Measurements from ENCODE around the gene PTPN3. TPM values are rescaled to one million over a fixed set of nuclear protein-coding genes. Genes with fewer than 3 reads are reported as not detected.

PTPN3 gene
- polyA plus RNA-seq, 1 experiment: 1.1 TPM

DNA sequence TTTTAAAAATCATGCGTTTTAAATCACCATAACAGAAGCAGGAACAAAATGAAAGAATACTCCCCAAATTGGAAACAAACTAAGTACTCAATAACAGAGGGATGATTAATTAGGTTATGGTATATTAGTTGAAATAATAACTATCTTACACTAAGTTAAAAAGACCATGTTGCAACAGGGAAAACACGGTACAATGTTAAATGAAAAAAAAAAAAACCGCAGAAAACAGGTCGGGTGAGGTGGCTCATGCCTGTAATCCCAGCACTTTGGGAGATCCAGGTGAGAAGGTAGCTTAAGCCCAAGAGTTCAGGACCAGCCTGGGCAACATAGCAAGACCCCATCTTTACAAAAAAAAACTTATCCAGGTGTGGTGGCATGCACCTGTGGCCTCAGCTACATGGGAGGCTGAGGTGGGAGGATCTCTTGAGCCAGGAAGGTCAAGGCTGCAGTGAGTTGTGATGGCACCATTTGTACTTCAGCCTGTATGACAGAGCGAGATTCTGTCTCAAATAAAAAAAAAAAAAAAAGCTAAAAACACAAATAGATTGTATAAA is 2.4 kb upstream of the PTPN3 start:
- Histone ChIP-seq H3K27me3 (ENCODE audit: control insufficient read depth, insufficient read depth, low read length) (peaks cover 21% of the 10 kb centered on the region), H3K36me3 (ENCODE audit: control insufficient read depth, insufficient read depth, low read length) (no peaks in the 10 kb centered on the region), H3K4me3 (ENCODE audit: low read depth, low read length) (no peak overlapping the region)
- no peak for DNase-seq (ENCODE audit: low read depth)
- TF ChIP-seq, protein P1, sequence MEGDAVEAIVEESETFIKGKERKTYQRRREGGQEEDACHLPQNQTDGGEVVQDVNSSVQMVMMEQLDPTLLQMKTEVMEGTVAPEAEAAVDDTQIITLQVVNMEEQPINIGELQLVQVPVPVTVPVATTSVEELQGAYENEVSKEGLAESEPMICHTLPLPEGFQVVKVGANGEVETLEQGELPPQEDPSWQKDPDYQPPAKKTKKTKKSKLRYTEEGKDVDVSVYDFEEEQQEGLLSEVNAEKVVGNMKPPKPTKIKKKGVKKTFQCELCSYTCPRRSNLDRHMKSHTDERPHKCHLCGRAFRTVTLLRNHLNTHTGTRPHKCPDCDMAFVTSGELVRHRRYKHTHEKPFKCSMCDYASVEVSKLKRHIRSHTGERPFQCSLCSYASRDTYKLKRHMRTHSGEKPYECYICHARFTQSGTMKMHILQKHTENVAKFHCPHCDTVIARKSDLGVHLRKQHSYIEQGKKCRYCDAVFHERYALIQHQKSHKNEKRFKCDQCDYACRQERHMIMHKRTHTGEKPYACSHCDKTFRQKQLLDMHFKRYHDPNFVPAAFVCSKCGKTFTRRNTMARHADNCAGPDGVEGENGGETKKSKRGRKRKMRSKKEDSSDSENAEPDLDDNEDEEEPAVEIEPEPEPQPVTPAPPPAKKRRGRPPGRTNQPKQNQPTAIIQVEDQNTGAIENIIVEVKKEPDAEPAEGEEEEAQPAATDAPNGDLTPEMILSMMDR (IDR thresholded peaks at IDR 0.05; ENCODE audit: insufficient read depth, low read depth, low read length): no peak
- ChIA-PET POLR2A (no interaction called here), CTCF (interaction anchor here (0.8 to 1.7 kb wide), 5 partner anchors 17 to 47 kb away, joined by 3 to 5 read pairs (median 3); no protein-coding TSS in a partner anchor)

DNA sequence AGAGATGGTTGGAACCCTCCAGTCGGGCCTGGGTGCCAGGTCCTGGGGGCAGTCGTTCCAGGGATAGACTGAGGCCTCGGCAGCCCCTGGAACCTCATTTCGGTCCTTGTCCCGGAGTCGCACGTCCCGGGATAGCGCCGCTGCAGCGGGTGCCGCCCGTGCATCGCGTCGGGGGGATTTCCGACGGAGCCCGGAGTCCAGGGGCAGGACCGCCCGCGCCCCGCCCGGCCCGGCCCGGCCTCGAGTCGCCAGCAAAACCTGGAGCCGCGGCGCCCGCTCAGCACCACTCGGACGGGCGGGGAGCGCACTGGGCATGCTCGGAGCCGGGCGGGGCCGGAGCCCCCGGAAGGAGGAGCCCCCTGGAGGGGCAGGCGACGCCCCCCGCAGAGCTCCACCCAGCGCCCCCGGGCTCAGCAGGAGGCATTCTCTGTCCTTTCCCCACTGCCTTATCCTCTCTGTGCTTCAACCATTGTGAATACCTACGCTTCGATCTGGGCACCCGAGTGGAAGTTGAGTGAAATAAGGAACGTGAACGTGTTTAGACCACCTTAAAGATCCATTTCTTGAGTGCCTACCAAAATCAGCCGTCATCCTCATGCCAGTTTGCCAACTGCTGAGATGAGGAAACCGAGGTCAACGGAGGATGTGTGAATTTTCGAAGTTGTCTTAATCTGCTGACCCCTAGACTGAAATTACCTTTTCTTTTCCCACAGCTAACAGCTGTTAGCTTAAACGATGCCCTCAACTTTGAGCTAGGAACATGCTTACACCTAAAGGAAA is 1.7 kb upstream of the PTPN3 start:
- ChIA-PET CTCF (interaction anchor here (0.9 to 1.7 kb wide), 3 partner anchors 14 to 33 kb away, joined by 3 to 5 read pairs (median 4); no protein-coding TSS in a partner anchor), POLR2A (no interaction called here)
- TF ChIP-seq, protein P1 (IDR thresholded peaks at IDR 0.05; ENCODE audit: insufficient read depth, low read depth, low read length): no peak
- Histone ChIP-seq H3K36me3 (ENCODE audit: control insufficient read depth, insufficient read depth, low read length) (no peaks in the 10 kb centered on the region), H3K4me3 (ENCODE audit: low read depth, low read length) (peak overlapping the region; percentile 3; the same call in 1 of the 2 replicates), H3K27me3 (ENCODE audit: control insufficient read depth, insufficient read depth, low read length) (peaks cover 22% of the 10 kb centered on the region)
- no peak for DNase-seq (ENCODE audit: low read depth)

DNA sequence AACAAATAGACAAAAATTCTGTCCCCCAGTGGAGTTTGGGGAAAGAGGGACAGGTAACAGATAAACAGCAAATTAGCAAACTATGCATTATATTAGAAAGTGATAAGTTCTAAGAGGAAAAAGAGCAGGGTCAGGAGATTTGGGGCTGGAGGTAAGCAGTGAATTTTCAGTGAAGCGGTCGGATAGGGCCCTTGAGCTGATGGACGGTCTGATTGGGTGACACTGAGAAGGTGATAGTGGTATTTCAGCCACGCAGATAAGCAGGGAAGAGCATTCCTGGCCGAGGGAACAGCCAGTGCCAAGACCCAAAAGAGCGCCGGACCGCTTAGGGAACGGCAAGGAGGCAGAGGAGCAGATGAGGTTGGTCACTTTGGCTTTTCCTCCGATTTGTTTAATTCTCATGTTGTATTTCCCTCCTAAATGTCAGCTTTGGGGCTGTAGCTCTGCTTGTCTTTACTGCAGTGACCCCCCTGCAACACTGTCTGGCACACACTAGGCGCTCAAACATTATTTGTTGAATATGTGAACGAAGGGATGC is 1.1 kb upstream of the PTPN3 start:
- POLR2A ChIA-PET: no interaction called here

DNA sequence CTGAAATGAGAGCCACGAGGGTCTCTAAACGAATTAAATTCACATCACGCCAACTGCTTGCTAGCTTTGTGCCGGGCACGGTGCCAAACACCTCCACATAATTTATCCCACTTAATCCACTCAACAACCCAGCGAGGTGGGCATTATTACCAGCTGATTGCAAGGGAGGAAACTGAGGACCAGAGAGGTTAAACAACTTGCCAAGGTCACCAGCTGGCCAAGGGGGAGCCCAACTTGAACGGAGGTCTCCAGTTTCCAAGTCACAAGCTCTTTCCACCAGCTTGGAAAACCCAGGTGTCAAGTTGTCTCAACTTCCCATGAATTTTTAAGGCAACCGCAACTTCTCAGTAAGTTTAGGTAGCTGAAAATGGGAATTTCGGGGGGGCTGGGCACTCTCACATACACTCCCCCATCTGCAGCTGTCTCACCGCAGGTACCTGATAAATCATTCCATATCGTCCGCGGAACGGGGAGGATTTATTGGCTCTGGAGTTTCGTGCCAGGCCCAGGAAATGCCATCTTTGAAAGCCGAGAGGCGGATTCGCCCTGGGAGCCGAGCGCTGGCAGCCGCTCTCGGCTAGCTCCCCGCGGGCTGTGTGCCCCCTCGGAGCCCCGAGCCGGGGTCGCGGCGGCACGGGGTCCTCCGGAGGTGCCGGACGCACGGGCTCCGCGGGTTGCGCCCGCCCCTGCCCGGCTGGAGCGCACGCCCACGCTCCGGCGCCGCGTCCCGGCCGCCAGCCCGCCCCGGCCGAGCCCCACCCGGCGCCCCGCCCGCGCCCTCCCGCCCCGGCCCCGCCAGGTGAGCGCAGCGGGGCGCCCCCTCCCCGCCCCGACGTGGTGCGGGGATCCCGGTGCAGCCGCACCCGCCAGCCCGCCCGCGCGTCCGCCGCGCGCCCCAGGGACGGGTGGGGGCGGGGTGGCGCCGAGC is 617 bp downstream of the PTPN3 start:
- CTCF ChIA-PET: interaction anchor here (1.0 to 2.5 kb wide), 4 partner anchors 14 to 28 kb away, joined by 3 to 8 read pairs (median 4); no protein-coding TSS in a partner anchor
- Histone ChIP-seq H3K36me3 (ENCODE audit: control insufficient read depth, insufficient read depth, low read length) (no peaks in the 10 kb centered on the region), H3K27me3 (ENCODE audit: control insufficient read depth, insufficient read depth, low read length) (peaks cover 21% of the 10 kb centered on the region), H3K4me3 (ENCODE audit: low read depth, low read length) (peak overlapping the region; percentile 47)
- POLR2A ChIA-PET: no interaction called here
- TF ChIP-seq, protein P1 (IDR thresholded peaks at IDR 0.05; ENCODE audit: insufficient read depth, low read depth, low read length): no peak
- DNase-seq (ENCODE audit: low read depth): no peak

More for the DNA sequence above, 1.1 kb upstream of the PTPN3 start:
- Histone ChIP-seq H3K4me3 (ENCODE audit: low read depth, low read length) (peak overlapping the region; percentile 3; the same call in 1 of the 2 replicates), H3K27me3 (ENCODE audit: control insufficient read depth, insufficient read depth, low read length) (peaks cover 22% of the 10 kb centered on the region), H3K36me3 (ENCODE audit: control insufficient read depth, insufficient read depth, low read length) (no peaks in the 10 kb centered on the region)
- CTCF ChIA-PET: interaction anchor here (0.9 kb wide), 1 partner anchor 15 kb away, joined by 4 read pairs; no protein-coding TSS in a partner anchor
- TF ChIP-seq, protein P1 (IDR thresholded peaks at IDR 0.05; ENCODE audit: insufficient read depth, low read depth, low read length): no peak
- DNase-seq (ENCODE audit: low read depth): no peak
